Measurements from ENCODE around the gene IL4R. TPM values are rescaled to one million over a fixed set of nuclear protein-coding genes. Genes with fewer than 3 reads are reported as not detected.

IL4R gene
- total and polyA plus RNA-seq, 2 of the 8 experiments (the other 6 are each of a cell fraction or from before 2014, with no cell fraction given) = 29.1 to 29.4 TPM

DNA sequence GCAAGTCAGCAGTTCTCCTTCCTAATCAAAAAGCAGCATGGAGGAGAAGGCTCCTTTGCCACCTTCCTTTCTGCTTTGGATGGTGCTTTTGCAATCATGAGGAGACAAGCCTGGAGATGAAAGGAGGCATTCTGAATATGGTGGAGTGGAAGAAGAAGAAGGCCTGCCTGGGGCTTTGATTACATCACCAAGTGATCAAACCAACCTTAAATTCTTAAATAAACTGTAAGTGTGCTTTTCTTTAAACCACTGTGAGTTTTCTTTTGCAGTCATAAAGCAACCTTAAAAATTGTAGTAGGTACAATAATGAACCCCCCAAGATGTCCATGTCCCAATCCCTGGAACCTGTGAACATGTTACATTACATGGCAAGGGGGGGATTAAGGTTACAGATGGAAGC, 56.5 kb downstream of the IL4R start (continued):
- TF ChIP-seq RAD21 (IDR thresholded peaks at IDR 0.05 in 1 of 2, conservative IDR thresholded peaks at IDR 0.05 in 1 of 2; ENCODE audit: low read depth in 2 of 2, low read length in 2 of 2) = no peak
- TF ChIP-seq CBX8 (IDR thresholded peaks at IDR 0.05; ENCODE audit: borderline replicate concordance, low read depth, low read length) = no peak
- TF ChIP-seq MAX (IDR thresholded peaks at IDR 0.05) = no peak
- TF ChIP-seq SIN3A (conservative IDR thresholded peaks at IDR 0.05 in 1 of 2, IDR thresholded peaks at IDR 0.05 in 1 of 2; ENCODE audit: low read depth in 1 of 2, low read length in 2 of 2) = no peak

All from H1 (cell line).